ENCODE measurements around the gene RAD51B.

DNA sequence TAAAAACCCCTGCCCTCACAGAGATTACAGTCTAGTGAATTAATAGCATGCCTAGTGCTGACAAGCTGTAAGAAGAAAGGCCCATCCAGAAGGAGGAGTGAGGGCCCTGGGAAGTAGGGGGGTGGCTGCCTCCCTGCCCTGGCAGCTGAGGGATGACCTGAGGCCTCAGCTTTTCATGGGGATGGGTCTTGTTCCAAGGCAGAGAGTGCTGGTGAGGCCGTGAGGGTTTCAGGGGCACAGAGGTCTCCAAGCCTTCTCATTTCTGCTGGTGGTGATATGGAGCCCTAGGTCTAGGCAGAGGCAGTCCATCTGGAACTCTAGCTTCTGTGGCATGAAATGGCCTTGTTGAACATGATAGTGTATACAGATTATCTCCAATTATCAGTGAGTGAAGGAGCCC is 858.9 kb downstream of the RAD51B start:
- no peak for TF ChIP-seq CTCF (IDR thresholded peaks at IDR 0.05; ENCODE audit: insufficient read depth, low read length)
- TF ChIP-seq GABPA (IDR thresholded peaks at IDR 0.05; ENCODE audit: low read depth) = no peak
- no peak for TF ChIP-seq REST (IDR thresholded peaks at IDR 0.05; ENCODE audit: insufficient replicate concordance, low read depth)
- TF ChIP-seq POLR2AphosphoS5 (IDR thresholded peaks at IDR 0.05; ENCODE audit: low read depth) = no peak

Measured in HL-60 (cell line).